Activated T-cell treated with anti-CD3 and anti-CD28 coated beads for 24 hours (primary cell): ENCODE measurements around the gene RAD51B.

Source experiments
- DNase-seq: peaks from one replicate; pipeline ENCODE4 v3.0.0-alpha.2; 2020; ENCODE audit warnings: low read depth

Gene RAD51B

GRCh38 chr14:67835596-67835995, 16.0 kb downstream of the RAD51B start:
- no peak for DNase-seq

- peak; percentile 26 for DNase-seq
Observed at GRCh38 chr14:67837011-67837624, 17.5 kb downstream of the RAD51B start.

GRCh38 chr14:67846029-67846610, 26.5 kb downstream of the RAD51B start:
- no peak for DNase-seq

- no peak for DNase-seq
Observed at GRCh38 chr14:67850066-67850830, 30.7 kb downstream of the RAD51B start.

- no peak for DNase-seq
Observed at GRCh38 chr14:67851785-67852410, 32.3 kb downstream of the RAD51B start.

- no peak for DNase-seq
Observed at GRCh38 chr14:67852926-67853604, 33.5 kb downstream of the RAD51B start.

GRCh38 chr14:67853715-67854114, 34.1 kb downstream of the RAD51B start:
- DNase-seq = no peak

- DNase-seq = no peak
Observed at GRCh38 chr14:67856827-67857226, 37.2 kb downstream of the RAD51B start.

GRCh38 chr14:67857778-67858350, 38.3 kb downstream of the RAD51B start:
- DNase-seq = no peak

GRCh38 chr14:67859169-67859749, 39.7 kb downstream of the RAD51B start:
- DNase-seq = no peak

- DNase-seq = no peak
Observed at GRCh38 chr14:67863223-67863622, 43.6 kb downstream of the RAD51B start.

GRCh38 chr14:67875175-67876006, 55.8 kb downstream of the RAD51B start:
- DNase-seq = no peak

GRCh38 chr14:67879026-67879425, 59.4 kb downstream of the RAD51B start:
- no peak for DNase-seq

GRCh38 chr14:67881225-67881624, 61.6 kb downstream of the RAD51B start:
- DNase-seq = no peak

- no peak for DNase-seq
Observed at GRCh38 chr14:67882986-67883555, 63.5 kb downstream of the RAD51B start.

- no peak for DNase-seq
Observed at GRCh38 chr14:67883717-67884116, 64.1 kb downstream of the RAD51B start.

GRCh38 chr14:67886191-67886590, 66.6 kb downstream of the RAD51B start:
- no peak for DNase-seq

GRCh38 chr14:67887478-67887877, 67.9 kb downstream of the RAD51B start:
- no peak for DNase-seq

- no peak for DNase-seq
Observed at GRCh38 chr14:67889455-67889854, 69.9 kb downstream of the RAD51B start.

GRCh38 chr14:67892466-67893100, 73.0 kb downstream of the RAD51B start:
- DNase-seq = no peak
